HEK293 (cell line): ENCODE data around the gene CNTN4.

Experiments
- CTCF ChIA-PET: fragments of 350-600 bp; formaldehyde crosslinking; extraction: SDS; loops from one replicate; lab custom pipeline; 2021; ENCODE audit warnings: antibody characterized with exemption; lab: Yijun Ruan, JAX
- POLR2A ChIA-PET: fragments of 300-600 bp; formaldehyde crosslinking; extraction: SDS; loops from one replicate; lab custom pipeline; 2020; ENCODE audit warnings: antibody characterized with exemption, inconsistent platforms; lab: Yijun Ruan, JAX
- H3K27ac ChIP-seq: fragments of 200-500 bp; sonication (Bioruptor generic); 2 replicates; pipeline ENCODE4 v1.5.1; 2014; ENCODE audit warnings: low read depth, low read length, control low read depth, inconsistent platforms; ENCODE audit errors: extremely low read depth
- H3K36me3 ChIP-seq, 2 experiments: fragments of 200-500 bp in 1 of 2; sonication (Bioruptor generic) in 1 of 2; 1 replicate in 1 of 2; 2 replicates in 1 of 2; pipeline ENCODE4 v1.5.1; 2014 to 2017; ENCODE audit warnings: inconsistent platforms in 2 of 2, low read length in 2 of 2; ENCODE audit not compliant: control insufficient read depth in 2 of 2, insufficient read depth in 1 of 2
- H3K4me1 ChIP-seq: fragments of 200-500 bp; sonication (Bioruptor generic); 2 replicates; pipeline ENCODE4 v1.5.1; 2014; ENCODE audit warnings: mild to moderate bottlenecking, low read length, inconsistent platforms; ENCODE audit not compliant: control insufficient read depth, insufficient read depth
- H3K4me3 ChIP-seq: 2 replicates; pipeline ENCODE4 v1.5.1; 2011; ENCODE audit warnings: low read depth, mild to moderate bottlenecking, control low read depth, low read length, moderate library complexity
- H3K9me3 ChIP-seq: fragments of 200-500 bp; sonication (Bioruptor generic); 2 replicates; pipeline ENCODE4 v1.5.1; 2014; ENCODE audit warnings: low read depth, low read length, inconsistent platforms; ENCODE audit not compliant: control insufficient read depth, insufficient read depth
- BCL11B ChIP-seq: fragments of 450-650 bp; formaldehyde crosslinking; IDR thresholded peaks from 2 replicates; pipeline ENCODE4 v1.5.1; 2016; ENCODE audit warnings: low read depth, missing biosample characterization, missing genetic modification characterization
- EGR2 ChIP-seq: fragments of 450-650 bp; formaldehyde crosslinking; IDR thresholded peaks from 2 replicates; pipeline ENCODE4 v1.5.1; 2016; ENCODE audit warnings: low read depth, missing biosample characterization, missing genetic modification characterization
- HOXA7 ChIP-seq: sonication (generic); formaldehyde crosslinking; IDR thresholded peaks from 2 replicates; pipeline ENCODE4 v1.8.1; 2022; ENCODE audit warnings: missing genetic modification reagents, borderline replicate concordance
- HOXD13 ChIP-seq: sonication (generic); formaldehyde crosslinking; IDR thresholded peaks from 2 replicates; pipeline ENCODE4 v1.8.0; 2022; ENCODE audit warnings: missing genetic modification reagents, borderline replicate concordance
- KLF16 ChIP-seq: fragments of 450-650 bp; formaldehyde crosslinking; IDR thresholded peaks from 2 replicates; pipeline ENCODE4 v1.5.1; 2017; ENCODE audit warnings: missing biosample characterization, missing genetic modification characterization
- SALL2 ChIP-seq: fragments of 450-650 bp; formaldehyde crosslinking; IDR thresholded peaks from 2 replicates; pipeline ENCODE4 v1.5.0; 2017; ENCODE audit warnings: missing biosample characterization, mild to moderate bottlenecking, missing genetic modification characterization, borderline replicate concordance
- ZNF121 ChIP-seq: fragments of 450-650 bp; formaldehyde crosslinking; IDR thresholded peaks from 2 replicates; pipeline ENCODE4 v1.5.1; 2016; ENCODE audit warnings: missing biosample characterization, missing genetic modification characterization
- ZNF391 ChIP-seq: fragments of 450-650 bp; formaldehyde crosslinking; IDR thresholded peaks from 2 replicates; pipeline ENCODE4 v1.5.1; 2016; ENCODE audit warnings: low read depth, missing biosample characterization, missing genetic modification characterization, borderline replicate concordance
- ZNF48 ChIP-seq: fragments of 450-650 bp; formaldehyde crosslinking; IDR thresholded peaks from 2 replicates; pipeline ENCODE4 v1.5.1; 2016; ENCODE audit warnings: missing biosample characterization, missing genetic modification characterization
- ZNF544 ChIP-seq: fragments of 450-650 bp; formaldehyde crosslinking; IDR thresholded peaks from 2 replicates; pipeline ENCODE4 v1.5.0; 2017; ENCODE audit warnings: missing biosample characterization, missing genetic modification characterization
- ZNF571 ChIP-seq: fragments of 450-650 bp; formaldehyde crosslinking; IDR thresholded peaks from 2 replicates; pipeline ENCODE4 v1.5.0; 2017; ENCODE audit warnings: missing biosample characterization, missing genetic modification characterization
- ZNF701 ChIP-seq: fragments of 450-650 bp; formaldehyde crosslinking; IDR thresholded peaks from 2 replicates; pipeline ENCODE4 v1.5.1; 2016; ENCODE audit warnings: missing biosample characterization, missing genetic modification characterization
- ZNF777 ChIP-seq: fragments of 450-650 bp; formaldehyde crosslinking; IDR thresholded peaks from 2 replicates; pipeline ENCODE4 v1.5.1; 2017; ENCODE audit warnings: missing biosample characterization, missing genetic modification characterization, borderline replicate concordance
- TF ChIP-seq, protein P1 (sequence below): fragments of 450-650 bp; formaldehyde crosslinking; IDR thresholded peaks from 2 replicates; pipeline ENCODE4 v1.5.1; 2016; ENCODE audit warnings: missing biosample characterization, missing genetic modification characterization
- TF ChIP-seq, protein P2 (sequence below): IDR thresholded peaks from 2 replicates; pipeline ENCODE4 v1.6.1; 2011; ENCODE audit warnings: mild to moderate bottlenecking, low read depth, low read length, borderline replicate concordance
- TF ChIP-seq, protein P3 (sequence below): fragments of 450-650 bp; formaldehyde crosslinking; IDR thresholded peaks from 2 replicates; pipeline ENCODE4 v1.5.1; 2016; ENCODE audit warnings: missing biosample characterization, missing genetic modification characterization
- TF ChIP-seq, protein P4 (sequence below): fragments of 450-650 bp; formaldehyde crosslinking; IDR thresholded peaks from 2 replicates; pipeline ENCODE4 v1.5.1; 2016; ENCODE audit warnings: missing biosample characterization, missing genetic modification characterization

Gene CNTN4

DNA sequence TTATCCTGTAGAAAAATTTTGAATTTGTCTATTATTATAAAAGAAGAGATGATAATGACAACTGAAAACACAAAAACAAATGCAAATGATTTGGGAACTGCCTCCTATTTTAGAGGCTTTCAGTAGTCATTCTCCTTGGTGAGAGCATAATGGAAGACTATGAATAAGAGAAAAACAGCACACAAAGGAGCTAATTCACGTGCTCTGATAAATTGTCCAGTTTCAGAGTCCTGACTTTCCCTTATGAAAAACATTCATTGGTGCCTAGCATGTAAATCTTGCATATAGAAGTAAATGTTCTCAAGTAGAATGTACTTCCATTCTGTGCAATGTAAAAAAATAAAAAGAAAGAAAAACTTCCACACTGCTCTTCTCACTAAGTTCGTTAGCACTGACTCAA is 805.4 kb downstream of the CNTN4 start (continued):
- no peak for TF ChIP-seq SALL2 (tag by site-specific recombination)
- TF ChIP-seq, protein P1, sequence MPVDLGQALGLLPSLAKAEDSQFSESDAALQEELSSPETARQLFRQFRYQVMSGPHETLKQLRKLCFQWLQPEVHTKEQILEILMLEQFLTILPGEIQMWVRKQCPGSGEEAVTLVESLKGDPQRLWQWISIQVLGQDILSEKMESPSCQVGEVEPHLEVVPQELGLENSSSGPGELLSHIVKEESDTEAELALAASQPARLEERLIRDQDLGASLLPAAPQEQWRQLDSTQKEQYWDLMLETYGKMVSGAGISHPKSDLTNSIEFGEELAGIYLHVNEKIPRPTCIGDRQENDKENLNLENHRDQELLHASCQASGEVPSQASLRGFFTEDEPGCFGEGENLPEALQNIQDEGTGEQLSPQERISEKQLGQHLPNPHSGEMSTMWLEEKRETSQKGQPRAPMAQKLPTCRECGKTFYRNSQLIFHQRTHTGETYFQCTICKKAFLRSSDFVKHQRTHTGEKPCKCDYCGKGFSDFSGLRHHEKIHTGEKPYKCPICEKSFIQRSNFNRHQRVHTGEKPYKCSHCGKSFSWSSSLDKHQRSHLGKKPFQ: no peak

DNA sequence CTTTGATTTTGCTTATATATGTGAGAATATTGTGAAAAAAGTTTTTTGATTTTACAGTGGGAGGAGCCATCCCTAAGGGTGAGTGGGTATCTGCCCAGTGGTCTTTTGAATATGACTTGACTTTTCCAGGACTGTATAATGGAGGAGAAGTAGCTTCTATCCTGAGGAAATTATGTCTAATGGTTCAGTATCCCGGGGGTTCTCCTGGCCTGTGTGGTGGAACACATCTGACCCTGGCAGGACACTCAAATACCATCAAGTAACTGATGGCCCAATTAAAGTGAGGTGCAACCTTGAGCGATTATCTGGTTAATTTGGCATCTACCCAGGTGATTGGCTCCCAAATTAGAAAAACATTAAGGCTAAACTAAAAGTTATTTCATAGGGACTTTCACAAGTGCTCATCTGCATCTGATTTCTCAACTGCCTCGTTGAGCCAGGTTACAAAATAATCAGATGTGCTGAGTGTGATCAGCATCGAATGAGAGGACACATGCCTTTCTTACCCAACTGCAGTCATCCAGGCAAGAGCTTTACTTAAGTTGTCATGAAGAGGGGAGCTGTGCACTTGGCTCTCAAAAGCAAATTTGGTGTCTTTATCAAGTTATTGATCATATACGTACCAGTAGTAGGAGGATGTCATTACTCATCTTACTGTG is 810.2 kb downstream of the CNTN4 start:
- Histone ChIP-seq H3K4me3 (no peak overlapping the region), H3K36me3 (no peaks in the 10 kb centered on the region), H3K4me1 (no peaks in the 10 kb centered on the region), H3K27ac (no peak overlapping the region), H3K9me3 (no peaks in the 10 kb centered on the region)
- TF ChIP-seq HOXD13 (CRISPR knock-in tag) (no peak), HOXA7 (CRISPR knock-in tag) (no peak), EGR2 (no peak), BCL11B (tag by site-specific recombination) (no peak), ZNF121 (tag by site-specific recombination) (no peak), ZNF391 (no peak)
- TF ChIP-seq, protein P2, sequence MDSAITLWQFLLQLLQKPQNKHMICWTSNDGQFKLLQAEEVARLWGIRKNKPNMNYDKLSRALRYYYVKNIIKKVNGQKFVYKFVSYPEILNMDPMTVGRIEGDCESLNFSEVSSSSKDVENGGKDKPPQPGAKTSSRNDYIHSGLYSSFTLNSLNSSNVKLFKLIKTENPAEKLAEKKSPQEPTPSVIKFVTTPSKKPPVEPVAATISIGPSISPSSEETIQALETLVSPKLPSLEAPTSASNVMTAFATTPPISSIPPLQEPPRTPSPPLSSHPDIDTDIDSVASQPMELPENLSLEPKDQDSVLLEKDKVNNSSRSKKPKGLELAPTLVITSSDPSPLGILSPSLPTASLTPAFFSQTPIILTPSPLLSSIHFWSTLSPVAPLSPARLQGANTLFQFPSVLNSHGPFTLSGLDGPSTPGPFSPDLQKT: no peak
- TF ChIP-seq, protein P3, sequence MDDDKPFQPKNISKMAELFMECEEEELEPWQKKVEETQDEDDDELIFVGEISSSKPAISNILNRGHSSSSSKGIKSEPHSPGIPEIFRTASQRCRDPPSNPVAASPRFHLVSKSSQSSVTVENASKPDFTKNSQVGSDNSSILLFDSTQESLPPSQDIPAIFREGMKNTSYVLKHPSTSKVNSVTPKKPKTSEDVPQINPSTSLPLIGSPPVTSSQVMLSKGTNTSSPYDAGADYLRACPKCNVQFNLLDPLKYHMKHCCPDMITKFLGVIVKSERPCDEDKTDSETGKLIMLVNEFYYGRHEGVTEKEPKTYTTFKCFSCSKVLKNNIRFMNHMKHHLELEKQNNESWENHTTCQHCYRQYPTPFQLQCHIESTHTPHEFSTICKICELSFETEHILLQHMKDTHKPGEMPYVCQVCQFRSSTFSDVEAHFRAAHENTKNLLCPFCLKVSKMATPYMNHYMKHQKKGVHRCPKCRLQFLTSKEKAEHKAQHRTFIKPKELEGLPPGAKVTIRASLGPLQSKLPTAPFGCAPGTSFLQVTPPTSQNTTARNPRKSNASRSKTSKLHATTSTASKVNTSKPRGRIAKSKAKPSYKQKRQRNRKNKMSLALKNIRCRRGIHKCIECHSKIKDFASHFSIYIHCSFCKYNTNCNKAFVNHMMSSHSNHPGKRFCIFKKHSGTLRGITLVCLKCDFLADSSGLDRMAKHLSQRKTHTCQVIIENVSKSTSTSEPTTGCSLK (tag by site-specific recombination): no peak
- TF ChIP-seq, protein P1: no peak
- TF ChIP-seq, protein P4, sequence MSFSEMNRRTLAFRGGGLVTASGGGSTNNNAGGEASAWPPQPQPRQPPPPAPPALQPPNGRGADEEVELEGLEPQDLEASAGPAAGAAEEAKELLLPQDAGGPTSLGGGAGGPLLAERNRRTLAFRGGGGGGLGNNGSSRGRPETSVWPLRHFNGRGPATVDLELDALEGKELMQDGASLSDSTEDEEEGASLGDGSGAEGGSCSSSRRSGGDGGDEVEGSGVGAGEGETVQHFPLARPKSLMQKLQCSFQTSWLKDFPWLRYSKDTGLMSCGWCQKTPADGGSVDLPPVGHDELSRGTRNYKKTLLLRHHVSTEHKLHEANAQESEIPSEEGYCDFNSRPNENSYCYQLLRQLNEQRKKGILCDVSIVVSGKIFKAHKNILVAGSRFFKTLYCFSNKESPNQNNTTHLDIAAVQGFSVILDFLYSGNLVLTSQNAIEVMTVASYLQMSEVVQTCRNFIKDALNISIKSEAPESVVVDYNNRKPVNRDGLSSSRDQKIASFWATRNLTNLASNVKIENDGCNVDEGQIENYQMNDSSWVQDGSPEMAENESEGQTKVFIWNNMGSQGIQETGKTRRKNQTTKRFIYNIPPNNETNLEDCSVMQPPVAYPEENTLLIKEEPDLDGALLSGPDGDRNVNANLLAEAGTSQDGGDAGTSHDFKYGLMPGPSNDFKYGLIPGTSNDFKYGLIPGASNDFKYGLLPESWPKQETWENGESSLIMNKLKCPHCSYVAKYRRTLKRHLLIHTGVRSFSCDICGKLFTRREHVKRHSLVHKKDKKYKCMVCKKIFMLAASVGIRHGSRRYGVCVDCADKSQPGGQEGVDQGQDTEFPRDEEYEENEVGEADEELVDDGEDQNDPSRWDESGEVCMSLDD (tag by site-specific recombination): no peak
- POLR2A ChIA-PET: no interaction called here
- CTCF ChIA-PET: interaction anchor here (0.7 to 2.0 kb wide), 2 partner anchors 13 to 40 kb away, joined by 3 to 7 read pairs; no protein-coding TSS in a partner anchor

DNA sequence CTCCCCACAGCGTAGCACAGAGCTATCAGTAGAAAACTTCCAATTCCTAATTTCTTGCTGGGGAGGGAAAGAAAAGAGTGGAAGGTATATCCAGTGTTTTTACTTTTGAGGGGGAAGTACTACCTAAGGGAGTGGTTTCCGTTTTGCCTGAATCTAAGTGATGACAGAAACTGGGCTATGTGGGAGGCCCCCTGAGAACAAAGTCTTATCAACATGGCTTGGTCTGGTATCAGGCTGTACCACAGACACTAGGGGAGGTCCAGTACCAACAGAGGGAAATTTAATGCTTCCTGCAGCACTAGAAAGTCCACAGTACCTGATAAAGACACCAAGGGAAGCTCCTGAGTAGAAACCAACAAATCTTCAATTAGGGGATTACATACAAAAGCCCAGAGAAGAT is 812.3 kb downstream of the CNTN4 start:
- Histone ChIP-seq H3K27ac (no peak overlapping the region), H3K9me3 (no peaks in the 10 kb centered on the region), H3K4me3 (no peak overlapping the region), H3K36me3 (no peaks in the 10 kb centered on the region), H3K4me1 (no peaks in the 10 kb centered on the region)
- TF ChIP-seq, protein P2: no peak
- no peak for TF ChIP-seq ZNF544 (tag by site-specific recombination)
- TF ChIP-seq ZNF777 (tag by site-specific recombination): no peak
- no peak for TF ChIP-seq ZNF48 (tag by site-specific recombination)
- TF ChIP-seq ZNF701 (tag by site-specific recombination): no peak
- TF ChIP-seq HOXD13 (CRISPR knock-in tag): no peak
- TF ChIP-seq KLF16 (tag by site-specific recombination): no peak
- no peak for TF ChIP-seq ZNF571 (tag by site-specific recombination)
- ChIA-PET POLR2A (no interaction called here), CTCF (interaction anchor here (1.3 kb wide), 1 partner anchor 146 kb away, joined by 3 read pairs; no protein-coding TSS in a partner anchor)
